Pancreas (tissue), 10 donors: ENCODE measurements around the gene DIAPH1. TPM values are rescaled to one million over a fixed set of nuclear protein-coding genes. Genes with fewer than 3 reads are reported as not detected.
A peak's percentile ranks its signal among the peaks of the same experiment; 100 is the strongest.

Source experiments
- ATAC-seq, 4 donors: fragments of 200-7000 bp; cut with Tn5 transposase; one replicate each; pipeline versions ENCODE4 v1.8.0 to v1.9.1; 2020; ENCODE audit warnings: mild to moderate bottlenecking in 4 of 4, moderate library complexity in 4 of 4
- DNase-seq, 6 donors: peaks; one replicate each; pipeline ENCODE4 v3.0.0-alpha.2; 2020
- FAIRE-seq: peaks from 2 replicates; lab custom pipeline; 2012; peaks lifted over from hg19 to GRCh38; lab: Jason Lieb, UNC
- H3K27ac ChIP-seq, 4 donors: fragments of 200-600 bp; sonication (generic); 1 replicate in 3 of 4; 2 replicates in 1 of 4; pipeline versions ENCODE4 v1.5.0 to v1.8.0; 2020
- H3K27me3 ChIP-seq, 4 donors: fragments of 200-600 bp; one replicate each; pipeline ENCODE4 v1.8.0; 2021
- H3K36me3 ChIP-seq, 3 donors: fragments of 200-600 bp; sonication (generic) in 1 of 3; one replicate each; pipeline versions ENCODE4 v1.5.0 to v1.8.0; 2020 to 2021
- H3K4me1 ChIP-seq, 3 donors: fragments of 200-600 bp; one replicate each; pipeline ENCODE4 v1.8.0; 2021
- H3K4me3 ChIP-seq, 4 donors: fragments of 200-600 bp; sonication (generic) in 2 of 4; one replicate each; pipeline versions ENCODE4 v1.5.0 to v1.8.0; 2020 to 2021
- H3K9me3 ChIP-seq, 4 donors: fragments of 200-600 bp; one replicate each; pipeline ENCODE4 v1.8.0; 2021
- whole genome bisulfite sequencing, 2 donors: extraction: QIAGEN DNeasy Blood & Tissue Kit; methylation state at CpG; one replicate each; pipeline ENCODE4 v1.1.7; 2013; 5-methylcytosine and 5-hydroxymethylcytosine counted together
- intact Hi-C, 3 donors: fragments of 100-400 bp; cut with DNase I; formaldehyde crosslinking; loops; one replicate each; pipeline versions ENCODE4 v1.11.1 to v1.14.2; 2022
- polyA plus RNA-seq, 2 donors: library from polyadenylated mRNA; stranded (reverse); fragments of 200-250 nt; gene quantifications; one replicate each; pipeline ENCODE4 v1.2.3, GENCODE V29; 2013
- total RNA-seq, 6 donors: library from RNA; stranded (reverse); fragmentation: NEBNext Ultra II Directional in 4 of 6; extraction: Animal tissue kit (Norgen Biotek cat#: 25700) in 4 of 6; gene quantifications; one replicate each; pipeline versions ENCODE4 v1.2.1 to v1.2.4, GENCODE V29; 2021 to 2023
- TF ChIP-seq, protein P1 (sequence below), 4 donors: fragments of 200-600 bp; sonication (generic) in 3 of 4; IDR thresholded peaks; one replicate each; pipeline versions ENCODE4 v1.5.0 to v1.8.0; 2021; ENCODE audit warnings: antibody characterized with exemption in 4 of 4
- donor health status: healthy with polysubstance abuse.
- donor health status: DM: no; HTN: no; CAD: no; lungs with moderate emphysema.
- donor health status: DM: no; HTN: no; CAD: no.
- donor health status: control.
- donor health status: control.
- donor health status: Bipolar disorder and iron deficiency.
- donor health status: DM: yes; HTN: yes; CAD: no.
- donor health status: DM: no; HTN: no; CAD: no.
- donor health status: DM: no; HTN: no; CAD: no.
- donor health status: DM: yes; HTN: yes; CAD: no.

DIAPH1 gene
- total and polyA plus RNA-seq, 8 donors = 28.9 to 72.7 (median 56.5) TPM

DNA sequence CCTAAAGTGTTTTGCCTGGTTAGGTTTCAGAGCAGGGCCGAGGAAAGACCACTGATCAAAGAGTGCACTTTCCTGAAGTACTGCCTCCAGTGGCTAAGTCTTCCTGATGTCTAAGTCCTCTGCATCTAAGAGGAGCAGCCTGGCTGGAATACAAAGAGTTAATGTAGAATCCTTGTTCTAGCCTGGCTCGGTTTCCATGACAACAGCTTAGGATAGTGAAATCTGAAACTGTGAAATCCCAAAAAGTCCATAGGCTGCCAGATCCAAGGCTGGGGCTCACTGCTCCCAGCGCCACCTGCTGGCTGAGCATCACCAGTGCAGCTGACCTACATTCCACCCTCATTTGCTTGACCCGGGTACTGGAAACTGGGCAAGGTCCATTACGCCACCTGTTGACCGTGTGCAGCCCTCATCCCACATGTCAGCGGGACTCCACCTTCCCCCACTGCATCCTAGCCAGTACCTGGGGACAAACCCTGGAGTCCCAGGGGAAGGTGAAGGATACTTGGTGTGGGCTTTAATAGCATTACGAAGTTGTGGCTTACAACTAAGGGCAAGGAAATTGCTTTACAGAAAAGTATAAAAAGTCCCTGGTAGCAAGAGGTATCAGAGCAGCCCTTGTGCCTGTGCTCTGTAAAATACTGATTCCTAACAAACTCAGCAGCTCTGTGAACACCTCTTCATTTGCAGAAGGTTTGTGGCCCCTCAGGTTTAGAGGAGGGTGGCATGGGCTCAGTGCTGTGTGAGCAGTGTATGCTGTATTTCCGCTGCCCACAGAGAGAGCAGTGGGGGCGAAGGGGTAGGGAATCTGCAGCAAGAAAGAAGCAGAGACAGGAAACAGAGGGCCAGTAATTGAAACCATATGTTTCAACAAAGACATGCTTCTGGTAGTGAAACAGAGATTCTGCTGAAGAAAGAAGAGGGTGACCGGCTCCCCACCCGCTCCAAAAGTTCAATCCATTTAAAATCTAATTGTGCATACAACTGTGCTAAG lies 93.9 kb downstream of the DIAPH1 start:
- 42 to 45% methylated on average over 12 of the region's 12 CpGs for WGBS, 2 donors
- FAIRE-seq = no peak
- peaks cover 0 to 5% (median 0%) of the 10 kb centered on the region in 3 donors for H3K36me3 ChIP-seq

DNA sequence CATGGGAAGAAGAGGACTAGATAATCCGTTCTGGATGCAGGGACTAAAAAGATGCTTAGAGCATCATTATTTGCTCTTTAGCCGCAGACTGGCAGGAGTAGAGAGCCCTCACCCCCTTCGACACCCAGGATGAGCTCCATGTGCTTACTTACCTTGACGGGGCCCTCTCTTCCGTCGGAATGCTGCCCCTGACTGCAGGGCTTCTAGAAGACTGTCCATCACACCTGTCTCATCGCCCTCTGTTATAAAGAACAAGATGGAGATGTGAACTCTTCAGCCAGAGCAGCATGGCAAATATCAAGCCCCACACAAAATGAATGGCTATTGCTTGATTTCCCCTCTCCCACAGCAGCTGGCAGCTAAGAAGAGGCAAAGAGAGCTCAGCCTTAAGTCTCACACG lies 94.8 kb downstream of the DIAPH1 start:
- FAIRE-seq = no peak
- intact Hi-C loops = loop anchor here in 1 of 3 donors (10.0 kb wide), 1 partner anchor 109 kb away; the partner anchor contains the start of genes PCDHGA10 and PCDHGB7
- Histone ChIP-seq H3K9me3 (no peaks in the 10 kb centered on the region), H3K4me3 (no peak overlapping the region), H3K27ac (no peak overlapping the region), H3K27me3 (no peaks in the 10 kb centered on the region), H3K36me3 (peaks cover 0 to 5% (median 0%) of the 10 kb centered on the region in 3 donors), H3K4me1 (peaks cover 15 to 39% (median 25%) of the 10 kb centered on the region in 3 donors)
- TF ChIP-seq, protein P1, sequence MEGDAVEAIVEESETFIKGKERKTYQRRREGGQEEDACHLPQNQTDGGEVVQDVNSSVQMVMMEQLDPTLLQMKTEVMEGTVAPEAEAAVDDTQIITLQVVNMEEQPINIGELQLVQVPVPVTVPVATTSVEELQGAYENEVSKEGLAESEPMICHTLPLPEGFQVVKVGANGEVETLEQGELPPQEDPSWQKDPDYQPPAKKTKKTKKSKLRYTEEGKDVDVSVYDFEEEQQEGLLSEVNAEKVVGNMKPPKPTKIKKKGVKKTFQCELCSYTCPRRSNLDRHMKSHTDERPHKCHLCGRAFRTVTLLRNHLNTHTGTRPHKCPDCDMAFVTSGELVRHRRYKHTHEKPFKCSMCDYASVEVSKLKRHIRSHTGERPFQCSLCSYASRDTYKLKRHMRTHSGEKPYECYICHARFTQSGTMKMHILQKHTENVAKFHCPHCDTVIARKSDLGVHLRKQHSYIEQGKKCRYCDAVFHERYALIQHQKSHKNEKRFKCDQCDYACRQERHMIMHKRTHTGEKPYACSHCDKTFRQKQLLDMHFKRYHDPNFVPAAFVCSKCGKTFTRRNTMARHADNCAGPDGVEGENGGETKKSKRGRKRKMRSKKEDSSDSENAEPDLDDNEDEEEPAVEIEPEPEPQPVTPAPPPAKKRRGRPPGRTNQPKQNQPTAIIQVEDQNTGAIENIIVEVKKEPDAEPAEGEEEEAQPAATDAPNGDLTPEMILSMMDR (IDR thresholded peaks at IDR 0.05) = no peak
- ATAC-seq = no peak
- 89 to 90% methylated on average over 8 of the region's 8 CpGs for WGBS, 2 donors
- no peak for DNase-seq

More for the DNA sequence above, 93.9 kb downstream of the DIAPH1 start:
- Histone ChIP-seq H3K4me1 (peaks cover 23 to 43% (median 31%) of the 10 kb centered on the region in 3 donors), H3K9me3 (no peaks in the 10 kb centered on the region), H3K4me3 (no peak overlapping the region), H3K27ac (peak overlapping the region in 2 of 4 donors; percentile 48 to 65), H3K27me3 (no peaks in the 10 kb centered on the region)
- DNase-seq (peak; percentile 82 to 89 (median 84)), ATAC-seq (peak; percentile 76 to 90 (median 86))
- intact Hi-C loops = loop anchor here in 1 of 3 donors (10.0 kb wide), 1 partner anchor 110 kb away; the partner anchor contains the start of genes PCDHGA10 and PCDHGB7
- TF ChIP-seq, protein P1 (IDR thresholded peaks at IDR 0.05) = peak; percentile 96 to 98 (median 98)

GRCh38 chr5:141522301-141522700 lies 96.5 kb downstream of the DIAPH1 start:
- Histone ChIP-seq H3K9me3 (no peaks in the 10 kb centered on the region), H3K4me3 (no peak overlapping the region), H3K27ac (peak overlapping the region in 2 of 4 donors; percentile 51 to 58), H3K27me3 (no peaks in the 10 kb centered on the region), H3K36me3 (peaks cover 0 to 5% (median 0%) of the 10 kb centered on the region in 3 donors), H3K4me1 (peaks cover 5 to 26% (median 11%) of the 10 kb centered on the region in 3 donors)
- DNase-seq (no peak), FAIRE-seq (no peak), ATAC-seq (no peak)
- TF ChIP-seq, protein P1 (IDR thresholded peaks at IDR 0.05) = no peak
- WGBS, 2 donors = 71 to 76% methylated on average over 2 of the region's 2 CpGs
- intact Hi-C loops = loop anchor here in 1 of 3 donors (10.0 kb wide), 1 partner anchor 108 kb away; the partner anchor contains the start of genes PCDHGA10 and PCDHGB7

GRCh38 chr5:141521244-141521781 lies 97.5 kb downstream of the DIAPH1 start:
- Histone ChIP-seq H3K4me1 (peaks cover 5 to 26% (median 11%) of the 10 kb centered on the region in 3 donors), H3K4me3 (no peak overlapping the region), H3K27me3 (no peaks in the 10 kb centered on the region), H3K27ac (peak overlapping the region in 2 of 4 donors; percentile 51 to 58), H3K36me3 (peaks cover 0 to 9% (median 5%) of the 10 kb centered on the region in 3 donors), H3K9me3 (no peaks in the 10 kb centered on the region)
- WGBS, 2 donors = 65 to 74% methylated on average over 2 of the region's 2 CpGs
- intact Hi-C loops = loop anchor here in 1 of 3 donors (10.0 kb wide), 1 partner anchor 107 kb away; the partner anchor contains the start of genes PCDHGA10 and PCDHGB7
- ATAC-seq = peak in 3 of 4 donors; percentile 50 to 75 (median 54)
- FAIRE-seq = no peak
- DNase-seq = no peak
- TF ChIP-seq, protein P1 (IDR thresholded peaks at IDR 0.05) = no peak
